Occipital lobe (tissue), 2 donors: ENCODE data around the gene ZDHHC14. TPM values are rescaled to one million over a fixed set of nuclear protein-coding genes. Genes with fewer than 3 reads are reported as not detected.
"Not testable (repeated sequence)": the region's sequence is repeated elsewhere in the genome, so short reads cannot be mapped to it uniquely, and the experiment has no call there.

Experiments used
- DNase-seq: peaks from one replicate; lab custom pipeline; 2025; lab: John Stamatoyannopoulos, UW
- total RNA-seq: library from RNA; depleted of rRNA; stranded (reverse); fragments of >200 nt; gene quantifications from one replicate; pipeline ENCODE4 v1.2.3, GENCODE V29; 2014

Gene ZDHHC14
- total RNA-seq, 1 donor from 2014 or later = 14.3 TPM

DNA sequence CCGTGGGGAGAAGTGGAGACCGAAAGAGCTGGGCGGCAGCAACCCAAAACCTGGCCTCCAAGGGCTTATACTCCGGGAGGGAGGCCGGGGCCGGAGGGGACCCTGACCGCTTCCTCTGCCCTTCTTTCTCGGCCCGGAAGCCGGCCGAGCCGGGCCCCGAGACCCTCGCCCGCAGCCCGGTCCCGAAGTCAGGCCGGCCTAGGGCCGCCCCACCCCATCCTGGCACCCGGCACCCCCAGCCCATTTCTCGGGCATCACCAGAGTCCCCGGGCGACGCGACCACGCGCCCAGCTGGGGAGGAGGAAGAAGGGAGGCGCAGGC lies 572 bp upstream of the ZDHHC14 start:
- DNase-seq = no peak

GRCh38 chr6:157381631-157382621 lies 936 bp downstream of the ZDHHC14 start:
- DNase-seq = peak; percentile 50

- no peak for DNase-seq
These were observed 1.8 kb downstream of the ZDHHC14 start for GRCh38 chr6:157382821-157383220.

GRCh38 chr6:157383471-157383870 lies 2.5 kb downstream of the ZDHHC14 start:
- DNase-seq = no peak

DNA sequence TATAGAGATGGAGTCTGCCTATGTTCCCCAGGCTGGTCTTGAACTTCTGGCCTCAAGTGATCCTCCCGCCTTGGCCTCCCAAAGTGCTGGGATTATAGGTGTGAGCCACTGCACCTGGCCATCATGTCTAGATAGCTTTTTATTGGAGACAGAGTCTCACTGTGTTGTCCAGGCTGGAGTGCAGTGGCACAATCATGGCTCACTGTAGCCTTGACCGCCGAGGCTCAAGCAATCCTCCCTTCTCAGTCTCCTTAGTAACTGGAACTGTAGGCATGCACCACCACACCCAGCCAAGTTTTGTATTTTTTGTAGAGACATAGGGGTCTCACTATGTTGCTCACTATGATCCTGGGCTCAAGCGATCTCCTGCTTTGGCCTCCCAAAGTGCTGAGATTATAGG lies 4.0 kb downstream of the ZDHHC14 start:
- DNase-seq = not testable (repeated sequence)

DNA sequence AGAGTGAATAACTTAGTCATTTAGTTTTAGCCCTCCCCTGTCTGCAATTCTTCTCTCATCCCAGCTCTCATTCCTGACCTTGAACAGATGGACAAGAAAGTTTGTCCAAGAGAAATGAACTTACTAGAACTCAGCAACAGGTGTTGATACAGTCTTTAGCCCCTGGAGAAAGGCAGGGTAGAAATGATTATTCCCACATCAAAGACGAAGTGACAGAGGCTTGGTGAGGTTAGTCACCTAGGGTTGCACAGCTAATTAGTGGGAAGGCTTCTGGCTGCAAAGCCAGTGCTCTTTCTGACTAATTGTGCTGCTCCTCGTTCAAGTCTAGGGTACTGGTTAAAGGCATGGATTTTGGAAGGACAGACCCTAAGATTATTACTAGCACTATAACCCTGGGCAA lies 4.5 kb downstream of the ZDHHC14 start:
- DNase-seq = no peak

GRCh38 chr6:157386023-157386422 lies 5.0 kb downstream of the ZDHHC14 start:
- DNase-seq = no peak

DNA sequence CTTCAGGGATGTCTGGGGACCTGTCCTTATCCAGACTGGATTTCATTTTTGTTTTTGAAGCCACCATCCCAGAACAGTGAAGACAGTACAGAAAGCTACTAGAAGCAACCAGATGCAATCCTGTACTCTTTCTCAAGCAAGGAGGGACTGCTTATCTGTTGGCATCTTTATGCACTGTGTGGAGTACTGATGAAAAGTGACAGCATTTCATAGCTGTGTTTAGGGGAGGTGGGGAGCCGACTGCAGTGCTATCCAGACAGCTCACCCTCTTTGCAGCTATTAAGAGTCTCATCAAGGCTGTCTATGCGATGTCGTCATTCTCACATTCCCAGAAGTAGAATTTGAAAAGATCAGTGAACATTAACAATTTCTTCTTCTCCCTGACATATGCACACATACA lies 5.5 kb downstream of the ZDHHC14 start:
- no peak for DNase-seq

- DNase-seq = no peak
These were observed 7.9 kb downstream of the ZDHHC14 start for GRCh38 chr6:157388924-157389323.

- no peak for DNase-seq
These were observed 9.5 kb downstream of the ZDHHC14 start for GRCh38 chr6:157390273-157391060.

GRCh38 chr6:157392927-157393668 lies 12.1 kb downstream of the ZDHHC14 start:
- DNase-seq = no peak

GRCh38 chr6:157393669-157394327 lies 12.8 kb downstream of the ZDHHC14 start:
- DNase-seq = no peak

DNA sequence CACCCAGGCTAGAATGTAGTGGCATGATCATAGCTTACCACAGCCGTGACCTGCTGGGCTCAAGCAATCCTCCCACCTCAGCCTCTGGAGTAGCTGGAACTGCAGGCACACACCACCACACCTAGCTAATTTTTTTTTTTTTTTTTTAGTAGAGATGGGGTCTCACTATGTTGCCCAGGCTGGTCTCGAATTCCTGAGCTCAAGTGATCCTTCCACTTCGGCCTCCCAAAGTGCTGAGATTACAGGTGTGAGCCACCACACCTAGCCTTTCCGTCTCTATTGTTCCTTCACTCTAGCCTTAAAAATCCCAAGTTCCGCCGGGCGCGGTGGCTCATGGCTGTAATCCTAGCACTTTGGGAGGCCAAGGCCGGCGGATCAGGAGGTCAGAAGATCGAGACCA lies 14.2 kb downstream of the ZDHHC14 start:
- not testable (repeated sequence) for DNase-seq

GRCh38 chr6:157396026-157396425 lies 15.0 kb downstream of the ZDHHC14 start:
- no peak for DNase-seq

DNA sequence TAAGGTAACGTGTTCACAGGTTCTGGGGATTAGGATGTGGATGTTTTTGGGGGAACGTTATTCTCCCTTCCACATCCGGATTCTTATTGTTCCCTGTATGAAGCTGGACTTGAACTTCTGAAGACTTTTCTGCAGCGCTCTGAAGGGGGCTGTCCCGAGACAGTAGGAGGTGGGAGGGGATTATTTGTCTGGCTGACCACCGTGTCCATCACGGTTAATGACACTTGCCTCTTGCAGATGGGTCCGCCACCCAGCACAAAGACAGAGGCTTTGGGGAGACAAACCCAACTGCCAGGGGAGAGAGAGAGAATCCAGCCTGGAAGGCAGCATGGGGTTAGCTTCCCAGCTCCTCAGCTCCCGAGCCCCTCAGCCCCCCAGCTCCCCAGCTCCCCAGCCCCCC lies 16.7 kb downstream of the ZDHHC14 start:
- no peak for DNase-seq

DNA sequence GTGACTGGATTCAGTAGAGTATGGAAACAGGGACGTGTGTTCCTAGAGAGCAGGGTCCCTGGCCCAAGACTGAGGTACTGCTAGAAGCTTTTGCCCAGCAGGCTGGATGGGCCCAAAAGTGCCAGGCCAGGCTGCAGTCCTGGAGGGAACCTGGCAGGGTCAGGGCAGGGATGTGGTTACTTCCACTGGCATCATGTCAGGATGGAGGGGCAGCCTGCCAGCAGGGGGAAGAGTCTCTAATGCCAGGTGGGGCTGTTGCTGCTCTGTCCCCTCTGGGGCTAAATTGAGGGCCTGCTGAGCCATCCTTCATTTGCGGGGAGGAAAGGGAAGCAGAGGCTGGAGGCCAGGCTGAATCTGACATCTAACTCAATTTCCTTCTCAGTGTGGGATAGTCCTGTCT lies 17.2 kb downstream of the ZDHHC14 start:
- DNase-seq = no peak

GRCh38 chr6:157400676-157401075 lies 19.7 kb downstream of the ZDHHC14 start:
- DNase-seq = no peak

DNA sequence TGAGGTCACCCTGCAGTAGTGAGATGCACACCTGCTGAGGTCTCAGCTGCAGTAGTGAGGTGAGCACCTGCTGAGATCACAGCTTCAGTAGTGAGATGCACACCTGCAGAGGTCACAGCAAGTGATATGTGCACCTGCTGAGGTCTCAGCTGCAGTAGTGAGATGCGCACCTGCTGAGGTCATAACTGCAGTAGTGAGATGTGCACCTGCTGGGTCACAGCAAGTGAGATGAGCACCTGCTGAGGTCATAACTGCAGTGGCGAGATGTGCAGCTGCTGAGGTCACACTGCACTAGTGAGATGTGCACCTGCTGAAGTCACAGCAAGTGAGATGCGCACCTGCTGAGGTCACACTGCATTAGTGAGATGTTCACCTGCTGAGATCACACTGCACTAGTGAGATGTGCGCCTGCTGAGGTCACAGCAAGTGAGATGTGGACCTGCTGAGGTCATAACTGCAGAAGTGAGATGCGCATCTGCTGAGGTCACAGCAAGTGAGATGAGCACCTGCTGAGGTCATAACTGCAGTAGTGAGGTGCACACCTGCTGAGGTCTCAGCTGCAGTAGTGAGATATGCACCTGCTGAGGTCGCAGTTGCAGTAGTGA lies 20.8 kb downstream of the ZDHHC14 start:
- no peak for DNase-seq

DNA sequence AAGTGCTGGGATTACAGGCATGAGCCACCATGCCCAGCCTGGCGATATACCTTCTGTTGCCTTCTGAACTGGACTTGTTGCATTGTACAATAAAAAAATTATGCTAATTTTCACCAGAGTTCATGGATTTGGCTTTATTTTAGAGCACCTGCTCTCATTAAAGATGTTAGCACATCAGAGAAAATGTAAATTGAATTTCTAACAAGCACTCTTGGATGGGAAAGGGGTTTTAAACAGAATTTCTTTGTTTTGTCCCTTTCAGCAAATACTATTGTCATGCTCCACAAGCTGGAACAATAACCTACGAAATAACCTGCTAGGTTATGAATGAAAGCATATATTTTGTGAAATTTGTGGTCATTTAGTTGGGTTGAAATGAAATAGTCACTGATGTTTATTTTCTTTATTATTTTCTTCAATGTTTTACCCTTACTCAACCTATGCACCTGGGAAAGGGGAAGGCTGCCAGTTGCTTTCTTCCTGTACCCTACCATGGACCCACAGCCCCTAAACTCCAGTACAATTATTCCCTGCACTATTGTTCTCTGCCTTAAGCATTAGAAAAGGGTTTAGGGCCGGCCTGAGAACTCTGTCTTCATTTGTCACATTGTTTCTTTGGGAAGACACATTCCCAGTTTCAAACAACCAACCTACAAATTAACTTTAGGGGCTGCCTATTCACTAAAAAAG lies 22.2 kb downstream of the ZDHHC14 start:
- no peak for DNase-seq

DNA sequence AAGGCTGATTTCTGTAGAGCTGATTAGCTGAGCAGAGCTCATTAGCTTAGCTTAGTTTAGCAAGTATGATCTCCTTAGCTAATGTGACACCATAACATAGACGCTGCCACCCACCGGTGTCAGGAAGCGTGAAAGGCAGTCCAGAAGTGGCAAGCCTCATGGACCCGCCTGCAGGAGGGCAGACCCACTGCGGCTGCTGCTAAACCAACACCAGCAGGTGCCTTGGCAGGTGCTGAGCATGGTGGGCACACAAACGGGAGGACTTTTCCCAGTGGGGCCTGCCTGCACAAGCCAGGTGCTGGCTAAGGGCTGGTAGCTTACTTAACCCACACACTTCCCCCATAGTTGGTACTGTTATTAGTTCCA lies 22.7 kb downstream of the ZDHHC14 start:
- no peak for DNase-seq
